ENCODE results near the gene RAB35. TPM values are rescaled to one million over a fixed set of nuclear protein-coding genes. Genes with fewer than 3 reads are reported as not detected.

The RAB35 gene
- total RNA-seq, 1 donor from 2014 or later = 86.5 TPM

GRCh38 chr12:120067084-120067869 is 49.3 kb downstream of the RAB35 start:
- Mint-ChIP-seq H3K27me3 (ENCODE audit: low read depth) (no peaks in the 10 kb centered on the region), H3K27ac (no peak overlapping the region), H3K9me3 (no peaks in the 10 kb centered on the region), H3K4me3 (ENCODE audit: low read depth) (no peak overlapping the region), H3K36me3 (ENCODE audit: low read depth) (peaks cover 70% of the 10 kb centered on the region), H3K4me1 (ENCODE audit: low read depth) (peaks cover 16% of the 10 kb centered on the region)
- no peak for DNase-seq (ENCODE audit: low spot score)
- intact Hi-C loops (cut with micrococcal nuclease) = no loop called here

DNA sequence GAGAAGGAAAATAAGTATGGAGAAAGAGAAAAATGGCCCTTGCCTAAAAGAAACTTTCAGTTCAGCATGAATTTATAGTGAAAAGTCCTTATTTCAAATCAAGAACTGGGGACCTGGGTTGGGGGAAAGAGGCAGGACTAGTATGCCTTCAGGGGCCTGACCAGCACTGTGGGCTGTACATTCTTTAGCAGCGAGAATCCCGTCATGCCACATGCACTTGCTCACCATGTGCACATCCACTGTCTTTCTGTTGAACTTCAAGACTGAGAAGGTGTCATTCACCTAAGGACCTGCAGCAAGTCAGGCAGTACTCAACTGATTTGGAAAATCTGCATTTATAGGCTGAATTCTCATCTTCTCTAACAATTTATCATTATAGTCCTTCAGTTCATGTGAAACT is 50.2 kb downstream of the RAB35 start:
- H3K27ac Mint-ChIP-seq = no peak overlapping the region
- DNase-seq (ENCODE audit: low spot score) = no peak
- peaks cover 21% of the 10 kb centered on the region for H3K4me1 Mint-ChIP-seq (ENCODE audit: low read depth)
- H3K4me3 Mint-ChIP-seq (ENCODE audit: low read depth) = no peak overlapping the region
- H3K27me3 Mint-ChIP-seq (ENCODE audit: low read depth) = no peaks in the 10 kb centered on the region
- H3K9me3 Mint-ChIP-seq = no peaks in the 10 kb centered on the region
- peaks cover 70% of the 10 kb centered on the region for H3K36me3 Mint-ChIP-seq (ENCODE audit: low read depth)
- intact Hi-C loops (cut with micrococcal nuclease) = no loop called here

DNA sequence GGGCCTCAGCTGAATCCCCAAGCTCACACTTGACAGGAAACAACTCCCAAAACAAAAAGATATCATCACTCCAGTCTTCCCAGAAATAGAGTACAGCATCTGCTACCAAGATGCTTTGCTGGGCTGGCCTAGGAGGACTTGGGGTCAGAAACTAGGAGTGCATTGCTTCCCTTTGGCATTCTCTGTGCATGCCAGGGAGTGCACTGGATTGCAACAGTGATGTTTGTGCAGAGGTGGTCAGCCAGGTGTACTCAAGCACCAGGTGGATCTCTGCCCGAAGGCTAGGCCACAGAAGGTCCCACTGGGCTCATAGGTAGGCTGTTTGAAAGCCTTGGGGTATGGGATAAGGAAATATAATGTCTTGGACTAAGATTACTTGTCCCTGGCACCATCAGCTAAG is 51.1 kb downstream of the RAB35 start:
- H3K4me1 Mint-ChIP-seq (ENCODE audit: low read depth) = peaks cover 26% of the 10 kb centered on the region
- no peaks in the 10 kb centered on the region for H3K9me3 Mint-ChIP-seq
- no peak overlapping the region for H3K4me3 Mint-ChIP-seq (ENCODE audit: low read depth)
- no peak for DNase-seq (ENCODE audit: low spot score)
- H3K27ac Mint-ChIP-seq = no peak overlapping the region
- no peaks in the 10 kb centered on the region for H3K27me3 Mint-ChIP-seq (ENCODE audit: low read depth)
- peaks cover 76% of the 10 kb centered on the region for H3K36me3 Mint-ChIP-seq (ENCODE audit: low read depth)
- intact Hi-C loops (cut with micrococcal nuclease) = no loop called here

DNA sequence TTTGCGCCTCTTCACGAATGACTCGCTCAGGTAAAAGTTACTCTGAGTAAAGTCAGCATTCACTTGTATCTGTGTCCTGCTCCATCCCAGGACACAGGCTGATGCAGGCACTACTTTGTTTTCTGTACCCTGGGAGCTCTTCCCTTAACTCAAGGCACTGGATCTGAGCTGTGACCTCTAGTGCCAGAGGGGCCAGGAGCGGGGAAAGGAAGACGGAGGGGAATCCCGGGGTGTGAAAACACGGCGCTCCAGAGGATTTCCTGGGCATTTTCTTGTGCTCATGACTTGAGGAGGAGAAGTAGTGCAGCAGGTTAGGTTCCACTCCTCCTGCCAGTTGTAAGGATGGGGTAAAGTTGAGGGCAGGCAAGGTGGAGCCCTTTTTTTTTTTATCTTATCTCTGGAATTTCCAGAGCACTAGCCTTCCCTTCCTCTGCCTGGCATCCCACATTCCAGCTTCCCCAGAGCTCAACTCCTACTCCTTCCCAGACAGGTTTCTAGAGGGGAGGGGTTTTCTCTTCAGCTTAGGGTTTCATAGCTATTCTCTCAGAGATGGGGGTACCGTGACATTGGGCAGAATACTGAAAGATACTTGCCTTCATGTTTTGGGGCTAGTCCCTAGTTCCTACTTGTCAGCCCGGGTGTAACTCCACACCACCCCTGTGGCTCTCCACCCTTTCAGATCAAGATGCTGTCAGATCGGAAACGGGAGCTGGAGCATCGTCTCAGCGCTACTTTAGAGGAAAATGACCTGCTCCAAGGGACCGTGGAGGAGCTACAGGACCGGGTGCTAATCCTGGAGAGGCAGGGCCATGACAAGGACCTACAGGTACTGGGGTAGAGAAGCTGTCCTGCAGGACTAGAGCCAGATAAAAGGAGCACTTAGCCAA is 52.3 kb downstream of the RAB35 start:
- no peak overlapping the region for H3K4me3 Mint-ChIP-seq (ENCODE audit: low read depth)
- intact Hi-C loops (cut with micrococcal nuclease) = no loop called here
- no peak overlapping the region for H3K27ac Mint-ChIP-seq
- peaks cover 32% of the 10 kb centered on the region for H3K4me1 Mint-ChIP-seq (ENCODE audit: low read depth)
- H3K36me3 Mint-ChIP-seq (ENCODE audit: low read depth) = peaks cover 77% of the 10 kb centered on the region
- no peaks in the 10 kb centered on the region for H3K27me3 Mint-ChIP-seq (ENCODE audit: low read depth)
- no peak for DNase-seq (ENCODE audit: low spot score)
- no peaks in the 10 kb centered on the region for H3K9me3 Mint-ChIP-seq

GRCh38 chr12:120062976-120063579 is 53.5 kb downstream of the RAB35 start:
- H3K4me1 Mint-ChIP-seq (ENCODE audit: low read depth) = peaks cover 29% of the 10 kb centered on the region
- H3K36me3 Mint-ChIP-seq (ENCODE audit: low read depth) = peaks cover 69% of the 10 kb centered on the region
- no peaks in the 10 kb centered on the region for H3K9me3 Mint-ChIP-seq
- H3K4me3 Mint-ChIP-seq (ENCODE audit: low read depth) = no peak overlapping the region
- intact Hi-C loops (cut with micrococcal nuclease) = no loop called here
- no peaks in the 10 kb centered on the region for H3K27me3 Mint-ChIP-seq (ENCODE audit: low read depth)
- no peak for DNase-seq (ENCODE audit: low spot score)
- peak overlapping the region; percentile 57 for H3K27ac Mint-ChIP-seq

DNA sequence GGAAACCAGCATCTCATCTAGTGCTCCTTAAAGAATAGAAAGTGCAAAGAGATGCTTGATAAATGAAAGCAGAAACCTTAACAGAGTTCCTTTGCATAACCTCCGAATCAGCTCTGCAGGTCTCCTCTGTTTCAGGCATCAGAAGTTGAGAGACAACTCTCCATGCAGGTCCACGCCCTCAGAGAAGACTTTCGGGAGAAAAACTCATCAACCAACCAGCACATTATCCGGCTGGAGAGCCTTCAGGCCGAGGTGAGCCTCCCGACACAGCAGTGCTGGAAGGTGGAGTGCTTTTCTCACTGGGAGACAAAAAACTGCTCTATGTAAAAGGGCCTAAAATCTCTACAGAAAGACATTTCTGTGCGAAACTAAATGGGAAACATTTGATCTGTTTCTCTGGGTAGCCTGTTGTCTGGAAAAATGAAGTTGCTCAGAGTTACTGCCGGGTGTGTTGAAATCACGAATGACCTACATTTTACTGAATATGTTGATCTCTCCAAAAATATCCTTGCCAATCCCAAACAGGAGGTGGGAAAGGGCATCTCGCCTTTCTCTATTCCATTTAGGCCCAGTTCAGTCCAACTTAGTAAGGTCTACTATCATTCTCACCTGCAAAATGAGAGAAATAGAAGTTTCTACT is 54.9 kb downstream of the RAB35 start:
- peak overlapping the region; percentile 22 for H3K27ac Mint-ChIP-seq
- H3K9me3 Mint-ChIP-seq = no peaks in the 10 kb centered on the region
- H3K27me3 Mint-ChIP-seq (ENCODE audit: low read depth) = no peaks in the 10 kb centered on the region
- H3K4me1 Mint-ChIP-seq (ENCODE audit: low read depth) = peaks cover 24% of the 10 kb centered on the region
- no peak for DNase-seq (ENCODE audit: low spot score)
- H3K36me3 Mint-ChIP-seq (ENCODE audit: low read depth) = peaks cover 56% of the 10 kb centered on the region
- intact Hi-C loops (cut with micrococcal nuclease) = no loop called here
- H3K4me3 Mint-ChIP-seq (ENCODE audit: low read depth) = no peak overlapping the region

DNA sequence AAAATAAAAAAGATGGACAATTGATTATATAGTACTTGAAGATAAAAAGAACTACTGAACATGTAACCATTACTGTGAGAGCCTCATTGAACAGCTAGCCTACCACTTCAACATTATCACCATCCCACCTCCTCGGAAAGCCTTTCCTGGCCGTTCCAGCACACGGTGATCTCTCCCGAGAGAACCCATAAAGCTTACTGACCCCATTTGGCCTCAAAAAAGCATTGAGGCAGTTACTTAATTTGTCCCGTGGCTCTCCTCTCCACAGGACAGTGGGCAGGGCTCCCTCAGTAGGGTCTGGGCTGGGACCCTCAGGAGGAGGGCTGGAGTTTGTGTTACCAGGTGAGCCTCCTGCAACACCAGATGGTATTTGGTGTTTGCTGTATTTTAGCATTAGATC is 55.8 kb downstream of the RAB35 start:
- H3K4me3 Mint-ChIP-seq (ENCODE audit: low read depth) = no peak overlapping the region
- intact Hi-C loops (cut with micrococcal nuclease) = no loop called here
- peak overlapping the region; percentile 12 for H3K27ac Mint-ChIP-seq
- H3K9me3 Mint-ChIP-seq = no peaks in the 10 kb centered on the region
- peaks cover 24% of the 10 kb centered on the region for H3K4me1 Mint-ChIP-seq (ENCODE audit: low read depth)
- no peak for DNase-seq (ENCODE audit: low spot score)
- H3K27me3 Mint-ChIP-seq (ENCODE audit: low read depth) = no peaks in the 10 kb centered on the region
- peaks cover 47% of the 10 kb centered on the region for H3K36me3 Mint-ChIP-seq (ENCODE audit: low read depth)

- Mint-ChIP-seq H3K27me3 (ENCODE audit: low read depth) (no peaks in the 10 kb centered on the region), H3K9me3 (no peaks in the 10 kb centered on the region), H3K36me3 (ENCODE audit: low read depth) (peaks cover 47% of the 10 kb centered on the region), H3K4me3 (ENCODE audit: low read depth) (no peak overlapping the region), H3K4me1 (ENCODE audit: low read depth) (peaks cover 24% of the 10 kb centered on the region), H3K27ac (peak overlapping the region; percentile 12)
- intact Hi-C loops (cut with micrococcal nuclease) = no loop called here
- DNase-seq (ENCODE audit: low spot score) = no peak
These were observed 56.4 kb downstream of the RAB35 start for GRCh38 chr12:120060196-120060595.

DNA sequence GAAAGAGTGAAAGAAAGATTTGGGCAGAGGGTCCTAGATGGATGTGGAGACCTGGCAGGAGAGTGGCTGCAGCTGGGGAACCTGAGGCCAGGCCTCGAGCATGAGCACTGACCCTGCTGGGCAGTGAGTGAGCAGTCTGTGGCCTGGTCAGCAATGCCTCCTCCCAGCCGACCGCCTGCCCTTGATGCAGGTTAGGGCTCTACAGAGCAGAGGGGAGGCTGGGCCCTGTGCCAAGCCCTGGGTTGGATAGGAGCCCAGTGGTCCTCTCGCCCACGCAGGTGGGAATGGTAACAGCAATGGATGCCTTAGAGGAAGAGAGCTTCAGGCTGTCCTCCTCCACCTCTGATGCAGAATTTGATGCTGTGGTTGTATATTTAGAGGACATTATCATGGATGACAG is 59.8 kb downstream of the RAB35 start:
- Mint-ChIP-seq H3K4me3 (ENCODE audit: low read depth) (no peak overlapping the region), H3K4me1 (ENCODE audit: low read depth) (peaks cover 19% of the 10 kb centered on the region), H3K27ac (no peak overlapping the region), H3K9me3 (no peaks in the 10 kb centered on the region), H3K27me3 (ENCODE audit: low read depth) (no peaks in the 10 kb centered on the region), H3K36me3 (ENCODE audit: low read depth) (peaks cover 43% of the 10 kb centered on the region)
- intact Hi-C loops (cut with micrococcal nuclease) = no loop called here
- no peak for DNase-seq (ENCODE audit: low spot score)

- Mint-ChIP-seq H3K4me1 (ENCODE audit: low read depth) (peaks cover 14% of the 10 kb centered on the region), H3K4me3 (ENCODE audit: low read depth) (no peak overlapping the region), H3K9me3 (no peaks in the 10 kb centered on the region), H3K27ac (no peak overlapping the region), H3K36me3 (ENCODE audit: low read depth) (peaks cover 40% of the 10 kb centered on the region), H3K27me3 (ENCODE audit: low read depth) (no peaks in the 10 kb centered on the region)
- no peak for DNase-seq (ENCODE audit: low spot score)
- intact Hi-C loops (cut with micrococcal nuclease) = no loop called here
These were observed 61.1 kb downstream of the RAB35 start for GRCh38 chr12:120055231-120056000.

- Mint-ChIP-seq H3K36me3 (ENCODE audit: low read depth) (peaks cover 41% of the 10 kb centered on the region), H3K9me3 (no peaks in the 10 kb centered on the region), H3K4me1 (ENCODE audit: low read depth) (peaks cover 14% of the 10 kb centered on the region), H3K27ac (no peak overlapping the region), H3K27me3 (ENCODE audit: low read depth) (no peaks in the 10 kb centered on the region), H3K4me3 (ENCODE audit: low read depth) (no peak overlapping the region)
- DNase-seq (ENCODE audit: low spot score) = no peak
- intact Hi-C loops (cut with micrococcal nuclease) = loop anchor here (5.0 kb wide), 1 partner anchor 37 kb away; no protein-coding TSS in a partner anchor
These were observed 62.3 kb downstream of the RAB35 start for GRCh38 chr12:120054293-120054692.

GRCh38 chr12:120051535-120051934 is 65.0 kb downstream of the RAB35 start:
- H3K4me3 Mint-ChIP-seq (ENCODE audit: low read depth) = no peak overlapping the region
- intact Hi-C loops (cut with micrococcal nuclease) = loop anchor here (5.0 kb wide), 1 partner anchor 34 kb away; no protein-coding TSS in a partner anchor
- H3K9me3 Mint-ChIP-seq = no peaks in the 10 kb centered on the region
- H3K27ac Mint-ChIP-seq = no peak overlapping the region
- peaks cover 47% of the 10 kb centered on the region for H3K36me3 Mint-ChIP-seq (ENCODE audit: low read depth)
- H3K4me1 Mint-ChIP-seq (ENCODE audit: low read depth) = peaks cover 25% of the 10 kb centered on the region
- no peaks in the 10 kb centered on the region for H3K27me3 Mint-ChIP-seq (ENCODE audit: low read depth)
- no peak for DNase-seq (ENCODE audit: low spot score)

All from activated T-helper 2 cell treated with anti-CD3 and anti-CD28 coated beads, Interferon-gamma antibody, Interleukin-2, Interleukin-4, amounts not matched to agents 10 μg/mL and 5 μg/mL and 100 μg/mL, durations not matched to agents 14 hours and 24 hours and 36 hours (primary cell).